HG03354 (cell line): Measurements from ENCODE around the gene CHD5.

Source experiments
- ATAC-seq: cut with Tn5 transposase; IDR thresholded peaks from one replicate; pipeline ENCODE4 v1.9.1; 2021; ENCODE audit warnings: mild to moderate bottlenecking; ENCODE audit not compliant: unreplicated experiment, poor library complexity, severe bottlenecking

Gene CHD5

GRCh38 chr1:6205849-6206519, 25.9 kb upstream of the CHD5 start, which contains the start of gene RNF207:
TSS of gene RNF207 (plus strand) at chr1:6206119. CDS start at chr1:6206536, 417 bp downstream.
- peak; percentile 58 for ATAC-seq

- ATAC-seq, result no peak
Observed at GRCh38 chr1:6202256-6202655, 22.1 kb upstream of the CHD5 start.

GRCh38 chr1:6200188-6200809, 20.2 kb upstream of the CHD5 start:
- no peak for ATAC-seq

- peak; percentile 97 for ATAC-seq
Observed at GRCh38 chr1:6199298-6200187, 19.4 kb upstream of the CHD5 start, which contains the start of gene RPL22. TSS of gene RPL22 (minus strand) at chr1:6199595. CDS start at chr1:6199573, 22 bp downstream.

GRCh38 chr1:6198646-6199297, 18.7 kb upstream of the CHD5 start:
- ATAC-seq, result peak; percentile 36

GRCh38 chr1:6197746-6198427, 17.8 kb upstream of the CHD5 start:
- no peak for ATAC-seq

- no peak for ATAC-seq
Observed at GRCh38 chr1:6191968-6192367, 11.8 kb upstream of the CHD5 start.

- no peak for ATAC-seq
Observed at GRCh38 chr1:6188466-6188865, 8.3 kb upstream of the CHD5 start.

GRCh38 chr1:6185635-6186382, 5.7 kb upstream of the CHD5 start:
- ATAC-seq, result no peak

GRCh38 chr1:6185151-6185550, 5.0 kb upstream of the CHD5 start:
- no peak for ATAC-seq

GRCh38 chr1:6184083-6184783, 4.1 kb upstream of the CHD5 start:
- ATAC-seq, result no peak

GRCh38 chr1:6183520-6183989, 3.4 kb upstream of the CHD5 start:
- no peak for ATAC-seq

GRCh38 chr1:6181347-6181770, 1.2 kb upstream of the CHD5 start:
- ATAC-seq, result no peak

GRCh38 chr1:6180707-6181311, 688 bp upstream of the CHD5 start:
- ATAC-seq, result no peak

GRCh38 chr1:6179564-6180175, 451 bp downstream of the CHD5 start:
- ATAC-seq, result no peak

- no peak for ATAC-seq
Observed at GRCh38 chr1:6178751-6179563, 1.2 kb downstream of the CHD5 start.
